Measurements from ENCODE around the gene IQGAP3. TPM values are rescaled to one million over a fixed set of nuclear protein-coding genes. Genes with fewer than 3 reads are reported as not detected.

The IQGAP3 gene
- total RNA-seq, 6 donors from 2014 or later = under 0.01 to 16.0 (median 2.2) TPM

- no peaks in the 10 kb centered on the region for H3K9me3 ChIP-seq
- WGBS, 2 donors = 83 to 93% methylated on average over 1 to 2 of the region's 2 CpGs
- DNase-seq (no peak), ATAC-seq (ENCODE audit: low FRiP score in 2 of 2) (no peak)
- peak overlapping the region in 1 of 4 donors; percentile 11 for H3K27ac ChIP-seq
- H3K27me3 ChIP-seq = no peaks in the 10 kb centered on the region
- TF ChIP-seq EP300 (IDR thresholded peaks at IDR 0.05) (no peak), POLR2A (IDR thresholded peaks at IDR 0.05) (no peak), POLR2AphosphoS5 (IDR thresholded peaks at IDR 0.05) (no peak)
- TF ChIP-seq, protein P1, sequence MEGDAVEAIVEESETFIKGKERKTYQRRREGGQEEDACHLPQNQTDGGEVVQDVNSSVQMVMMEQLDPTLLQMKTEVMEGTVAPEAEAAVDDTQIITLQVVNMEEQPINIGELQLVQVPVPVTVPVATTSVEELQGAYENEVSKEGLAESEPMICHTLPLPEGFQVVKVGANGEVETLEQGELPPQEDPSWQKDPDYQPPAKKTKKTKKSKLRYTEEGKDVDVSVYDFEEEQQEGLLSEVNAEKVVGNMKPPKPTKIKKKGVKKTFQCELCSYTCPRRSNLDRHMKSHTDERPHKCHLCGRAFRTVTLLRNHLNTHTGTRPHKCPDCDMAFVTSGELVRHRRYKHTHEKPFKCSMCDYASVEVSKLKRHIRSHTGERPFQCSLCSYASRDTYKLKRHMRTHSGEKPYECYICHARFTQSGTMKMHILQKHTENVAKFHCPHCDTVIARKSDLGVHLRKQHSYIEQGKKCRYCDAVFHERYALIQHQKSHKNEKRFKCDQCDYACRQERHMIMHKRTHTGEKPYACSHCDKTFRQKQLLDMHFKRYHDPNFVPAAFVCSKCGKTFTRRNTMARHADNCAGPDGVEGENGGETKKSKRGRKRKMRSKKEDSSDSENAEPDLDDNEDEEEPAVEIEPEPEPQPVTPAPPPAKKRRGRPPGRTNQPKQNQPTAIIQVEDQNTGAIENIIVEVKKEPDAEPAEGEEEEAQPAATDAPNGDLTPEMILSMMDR (IDR thresholded peaks at IDR 0.05) = no peak
- H3K4me3 ChIP-seq = no peak overlapping the region
- H3K4me1 ChIP-seq = peaks cover 31 to 69% (median 43%) of the 10 kb centered on the region in 4 donors
- H3K36me3 ChIP-seq = peaks cover 30 to 54% (median 49%) of the 10 kb centered on the region in 4 donors
Measured at GRCh38 chr1:156483397-156483796, 89.0 kb downstream of the IQGAP3 start.

DNA sequence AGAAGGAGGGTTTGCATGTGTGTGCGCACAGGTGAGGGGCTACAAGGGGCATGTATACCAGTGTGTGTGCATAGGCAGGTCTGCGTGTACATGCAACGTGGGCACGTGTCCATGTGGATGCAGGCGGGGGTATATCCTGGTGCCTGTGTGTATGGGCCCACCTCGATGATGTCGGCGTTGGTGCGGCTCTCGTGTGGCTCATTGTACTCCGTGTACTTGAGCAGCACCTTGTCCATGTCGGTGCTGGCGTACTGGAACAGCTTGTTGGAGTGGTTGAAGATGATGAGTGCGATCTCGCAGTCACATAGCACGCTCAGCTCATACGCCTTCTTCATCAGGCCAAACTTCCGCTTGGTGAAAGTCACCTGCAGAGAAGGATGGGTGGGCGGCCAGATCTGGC lies 90.1 kb downstream of the IQGAP3 start:
- Histone ChIP-seq H3K4me3 (no peak overlapping the region), H3K27ac (no peak overlapping the region), H3K27me3 (no peaks in the 10 kb centered on the region), H3K36me3 (peaks cover 30 to 65% (median 58%) of the 10 kb centered on the region in 4 donors), H3K4me1 (peaks cover 24 to 60% (median 34%) of the 10 kb centered on the region in 4 donors), H3K9me3 (no peaks in the 10 kb centered on the region)
- DNase-seq (no peak), ATAC-seq (ENCODE audit: low FRiP score in 2 of 2) (no peak)
- TF ChIP-seq, protein P1 (IDR thresholded peaks at IDR 0.05) = no peak
- TF ChIP-seq POLR2A (IDR thresholded peaks at IDR 0.05) (no peak), POLR2AphosphoS5 (IDR thresholded peaks at IDR 0.05) (no peak), EP300 (IDR thresholded peaks at IDR 0.05) (no peak)
- 94% methylated on average over 14 of the region's 19 CpGs; no CpG with 5 or more reads in 1 of the 2 donors for WGBS, 2 donors

DNA sequence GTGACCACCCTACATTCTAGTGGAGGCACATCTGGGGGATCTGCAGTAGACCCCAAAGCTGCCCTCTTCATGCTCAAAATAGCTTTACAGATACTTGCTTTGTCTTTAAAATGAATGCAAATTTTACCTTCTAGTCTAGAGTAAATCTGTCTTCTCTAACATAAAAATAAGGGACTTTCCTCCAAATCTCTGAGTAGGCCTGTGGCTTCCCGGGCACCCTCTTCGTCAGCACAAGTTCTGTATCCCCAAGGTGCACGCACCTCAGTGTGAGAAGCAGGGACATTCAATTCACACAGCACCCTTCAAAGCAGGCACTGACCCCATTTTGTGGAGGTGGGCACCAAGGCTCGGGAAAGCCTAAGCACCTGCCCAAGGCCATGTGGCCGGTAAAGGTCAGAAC lies 90.8 kb downstream of the IQGAP3 start:
- Histone ChIP-seq H3K4me1 (peaks cover 24 to 57% (median 32%) of the 10 kb centered on the region in 4 donors), H3K27me3 (no peaks in the 10 kb centered on the region), H3K36me3 (peaks cover 34 to 72% (median 65%) of the 10 kb centered on the region in 4 donors), H3K9me3 (no peaks in the 10 kb centered on the region), H3K27ac (peak overlapping the region in 3 of 4 donors; percentile 4 to 77 (median 41)), H3K4me3 (no peak overlapping the region)
- ATAC-seq (ENCODE audit: low FRiP score in 2 of 2) (no peak), DNase-seq (no peak)
- TF ChIP-seq POLR2AphosphoS5 (IDR thresholded peaks at IDR 0.05) (no peak), EP300 (IDR thresholded peaks at IDR 0.05) (no peak), POLR2A (IDR thresholded peaks at IDR 0.05) (no peak)
- TF ChIP-seq, protein P1 (IDR thresholded peaks at IDR 0.05) = no peak
- WGBS, 2 donors = 86 to 98% methylated on average over 5 of the region's 5 CpGs

GRCh38 chr1:156480411-156481192 lies 91.8 kb downstream of the IQGAP3 start:
- 42 to 48% methylated on average over 34 of the region's 34 CpGs for WGBS, 2 donors
- Histone ChIP-seq H3K4me3 (no peak overlapping the region), H3K4me1 (peaks cover 19 to 48% (median 28%) of the 10 kb centered on the region in 4 donors), H3K9me3 (no peaks in the 10 kb centered on the region), H3K27me3 (no peaks in the 10 kb centered on the region), H3K27ac (peak overlapping the region; percentile 4 to 77 (median 34)), H3K36me3 (peaks cover 43 to 82% (median 75%) of the 10 kb centered on the region in 4 donors)
- peak; percentile 15 to 69 for ATAC-seq (ENCODE audit: low FRiP score in 2 of 2)
- TF ChIP-seq POLR2A (IDR thresholded peaks at IDR 0.05) (no peak), POLR2AphosphoS5 (IDR thresholded peaks at IDR 0.05) (peak in 1 of 2 donors; percentile 17), EP300 (IDR thresholded peaks at IDR 0.05) (no peak)
- TF ChIP-seq, protein P1 (IDR thresholded peaks at IDR 0.05) = peak; percentile 66 to 81 (median 76)
- peak in 1 of 2 donors; percentile 62 for DNase-seq
